GM06990 (cell line): ENCODE measurements around the gene SORBS2.

Experiments
- DNase-seq: peaks from one replicate; pipeline ENCODE4 v3.0.0-alpha.2; 2011; ENCODE audit not compliant: insufficient read length; ENCODE audit errors: extremely low read depth
- H3K27me3 ChIP-seq: replicated peaks from 2 replicates; pipeline ENCODE4 v1.6.0; 2011; ENCODE audit warnings: low read length; ENCODE audit not compliant: control insufficient read depth, insufficient read depth
- H3K36me3 ChIP-seq: 2 replicates; pipeline ENCODE4 v1.5.1; 2011; ENCODE audit warnings: low read length; ENCODE audit not compliant: control insufficient read depth, insufficient read depth
- H3K4me3 ChIP-seq: replicated peaks from 2 replicates; pipeline ENCODE4 v1.5.1; 2011; ENCODE audit warnings: low read depth, mild to moderate bottlenecking, control low read depth, low read length
- TF ChIP-seq, protein P1 (sequence below): IDR thresholded peaks from 2 replicates; pipeline ENCODE4 v1.5.1; 2011; ENCODE audit warnings: low read length, control low read depth, mild to moderate bottlenecking, inconsistent platforms; ENCODE audit not compliant: insufficient read depth, poor library complexity, severe bottlenecking

Gene SORBS2

DNA sequence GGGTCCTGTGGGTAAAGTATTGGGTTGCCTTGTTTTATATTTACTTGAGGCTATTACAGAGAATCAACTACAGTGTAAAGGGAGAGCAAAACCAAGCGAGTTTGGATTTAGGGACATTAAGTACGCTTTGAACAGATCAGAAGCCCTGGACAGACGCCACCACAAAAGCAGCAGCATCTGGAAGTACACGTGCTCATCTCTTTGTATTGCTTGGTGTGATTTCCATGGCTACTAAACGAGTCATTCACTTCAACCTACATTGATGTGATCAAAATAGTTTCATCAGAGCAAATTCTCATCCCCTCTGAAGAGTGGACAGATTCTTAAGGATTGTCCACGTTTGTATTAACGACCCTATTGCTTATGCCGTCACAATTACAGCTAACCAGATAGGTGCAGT lies 85.1 kb downstream of the SORBS2 start:
- DNase-seq = no peak
- TF ChIP-seq, protein P1, sequence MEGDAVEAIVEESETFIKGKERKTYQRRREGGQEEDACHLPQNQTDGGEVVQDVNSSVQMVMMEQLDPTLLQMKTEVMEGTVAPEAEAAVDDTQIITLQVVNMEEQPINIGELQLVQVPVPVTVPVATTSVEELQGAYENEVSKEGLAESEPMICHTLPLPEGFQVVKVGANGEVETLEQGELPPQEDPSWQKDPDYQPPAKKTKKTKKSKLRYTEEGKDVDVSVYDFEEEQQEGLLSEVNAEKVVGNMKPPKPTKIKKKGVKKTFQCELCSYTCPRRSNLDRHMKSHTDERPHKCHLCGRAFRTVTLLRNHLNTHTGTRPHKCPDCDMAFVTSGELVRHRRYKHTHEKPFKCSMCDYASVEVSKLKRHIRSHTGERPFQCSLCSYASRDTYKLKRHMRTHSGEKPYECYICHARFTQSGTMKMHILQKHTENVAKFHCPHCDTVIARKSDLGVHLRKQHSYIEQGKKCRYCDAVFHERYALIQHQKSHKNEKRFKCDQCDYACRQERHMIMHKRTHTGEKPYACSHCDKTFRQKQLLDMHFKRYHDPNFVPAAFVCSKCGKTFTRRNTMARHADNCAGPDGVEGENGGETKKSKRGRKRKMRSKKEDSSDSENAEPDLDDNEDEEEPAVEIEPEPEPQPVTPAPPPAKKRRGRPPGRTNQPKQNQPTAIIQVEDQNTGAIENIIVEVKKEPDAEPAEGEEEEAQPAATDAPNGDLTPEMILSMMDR = no peak
- no peaks in the 10 kb centered on the region for H3K36me3 ChIP-seq

DNA sequence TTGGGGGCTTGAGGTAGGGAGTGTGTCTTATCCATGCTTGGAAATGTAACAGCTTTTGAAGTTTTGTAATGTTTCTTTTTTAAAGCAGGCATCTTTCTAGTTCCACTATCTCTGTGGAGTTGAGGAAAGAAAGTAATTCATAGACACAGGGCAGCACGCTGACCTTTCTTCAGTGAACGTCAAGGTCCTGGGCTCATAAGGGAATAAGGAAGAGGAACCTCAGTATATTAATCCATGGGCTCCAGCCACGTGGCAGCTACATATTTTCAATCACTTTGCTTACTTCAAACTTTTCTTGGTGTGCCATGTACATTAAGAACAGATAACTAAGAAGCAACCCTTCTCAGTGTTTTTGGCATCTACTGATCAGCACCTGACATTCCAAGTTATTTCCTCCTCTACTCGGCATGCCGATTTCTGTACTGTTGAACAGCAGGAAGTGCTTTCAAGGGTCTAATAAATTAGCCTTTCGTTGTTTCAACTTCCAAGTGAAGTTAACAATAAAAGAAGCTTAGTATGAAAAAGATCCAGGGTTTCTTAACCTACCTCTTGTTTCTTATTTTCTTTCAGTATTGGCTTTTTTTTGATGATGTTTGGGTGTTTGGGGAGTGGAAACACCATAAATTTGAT lies 88.2 kb downstream of the SORBS2 start:
- H3K4me3 ChIP-seq = no peak overlapping the region
- H3K36me3 ChIP-seq = no peaks in the 10 kb centered on the region
- TF ChIP-seq, protein P1 = no peak
- no peak for DNase-seq
- no peaks in the 10 kb centered on the region for H3K27me3 ChIP-seq

More for the DNA sequence above, 85.1 kb downstream of the SORBS2 start:
- no peaks in the 10 kb centered on the region for H3K27me3 ChIP-seq
- no peak overlapping the region for H3K4me3 ChIP-seq

GRCh38 chr4:185722029-185722316 lies 90.0 kb downstream of the SORBS2 start:
- DNase-seq = no peak
- TF ChIP-seq, protein P1 = no peak
- Histone ChIP-seq H3K36me3 (no peaks in the 10 kb centered on the region), H3K27me3 (no peaks in the 10 kb centered on the region), H3K4me3 (no peak overlapping the region)

DNA sequence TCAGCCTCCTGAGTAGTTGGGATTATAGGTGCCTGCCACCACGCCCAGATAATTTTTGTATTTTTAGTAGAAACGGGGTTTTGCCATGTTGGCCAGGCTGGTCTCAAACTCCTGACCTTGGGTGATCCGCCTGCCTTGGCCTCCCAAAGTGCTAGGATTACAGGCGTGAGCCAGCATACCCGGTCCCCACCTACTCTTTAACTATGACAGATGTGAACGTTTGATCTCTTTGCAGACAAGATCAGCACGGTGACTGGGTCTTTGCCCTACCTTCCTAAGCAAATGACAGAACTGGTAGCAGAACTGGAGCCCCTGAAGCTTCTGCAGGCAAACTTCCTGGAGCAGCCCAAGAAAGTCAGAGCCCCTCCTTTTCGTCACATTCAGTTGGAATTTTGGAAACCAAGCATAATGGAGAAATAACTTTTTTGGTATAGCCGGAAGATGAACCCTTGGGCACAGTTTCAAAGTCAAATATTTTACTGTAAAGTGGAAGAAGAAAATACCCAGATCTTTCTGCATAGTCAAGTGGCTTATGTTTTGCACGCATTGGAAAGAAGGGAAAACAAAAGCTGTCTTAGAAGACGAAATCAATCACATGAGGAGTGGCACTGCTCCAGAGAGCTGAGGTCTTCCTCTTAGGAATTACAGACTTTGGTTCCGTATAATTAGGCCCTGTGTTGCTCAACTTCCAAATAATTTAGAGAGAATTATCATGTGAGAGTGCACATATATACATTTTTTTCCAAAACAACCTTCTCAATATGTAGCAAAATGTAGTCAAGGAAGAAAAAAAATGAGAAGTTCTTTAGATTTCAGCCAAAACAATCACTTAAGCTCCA lies 90.6 kb downstream of the SORBS2 start:
- DNase-seq = no peak
- TF ChIP-seq, protein P1 = no peak
- H3K27me3 ChIP-seq = no peaks in the 10 kb centered on the region
- no peaks in the 10 kb centered on the region for H3K36me3 ChIP-seq
- no peak overlapping the region for H3K4me3 ChIP-seq

- H3K27me3 ChIP-seq = no peaks in the 10 kb centered on the region
- TF ChIP-seq, protein P1 = no peak
- no peak overlapping the region for H3K4me3 ChIP-seq
- DNase-seq = no peak
- no peaks in the 10 kb centered on the region for H3K36me3 ChIP-seq
Measured at GRCh38 chr4:185719500-185719858, 92.5 kb downstream of the SORBS2 start.
